A673 (cell line): ENCODE measurements around the gene KCTD21. TPM values are rescaled to one million over a fixed set of nuclear protein-coding genes. Genes with fewer than 3 reads are reported as not detected.

Experiments used
- BruUV-seq: library from RNA; stranded (reverse); fragments of 400-500 nt; replicated peaks from 2 replicates; lab custom pipeline; 2021; lab: Mats Ljungman, UMichigan
- CTCF ChIA-PET: fragments of 300-600 bp; sonication (Branson Sonifier 250); formaldehyde crosslinking; loops from one replicate; lab custom pipeline; 2022; ENCODE audit warnings: antibody characterized with exemption; lab: Charles Lee
- POLR2A ChIA-PET: fragments of 300-600 bp; sonication (Branson Sonifier 250); formaldehyde crosslinking; loops from one replicate; lab custom pipeline; 2022; ENCODE audit warnings: antibody characterized with exemption; ENCODE audit not compliant: low non-redundant PET; lab: Charles Lee
- DNase-seq: peaks from one replicate; pipeline ENCODE4 v3.0.0-alpha.2; 2015; ENCODE audit warnings: low spot score
- H3K27ac ChIP-seq: fragments of 200-600 bp; sonication (generic); 2 replicates; pipeline ENCODE4 v1.5.1; 2016; ENCODE audit warnings: mixed run types, low read depth, mild to moderate bottlenecking, mixed read lengths, antibody characterized with exemption, low read length; ENCODE audit not compliant: poor library complexity, severe bottlenecking
- H3K27me3 ChIP-seq: fragments of 200-600 bp; sonication (generic); replicated peaks from 2 replicates; pipeline ENCODE4 v1.6.1; 2017; ENCODE audit warnings: mixed run types, low read depth, mild to moderate bottlenecking, mixed read lengths, antibody characterized with exemption, low read length; ENCODE audit not compliant: insufficient read depth, poor library complexity
- H3K36me3 ChIP-seq: fragments of 200-600 bp; sonication (generic); 2 replicates; pipeline ENCODE4 v1.6.1; 2016; ENCODE audit warnings: mixed run types, mild to moderate bottlenecking, mixed read lengths, antibody characterized with exemption, low read length; ENCODE audit not compliant: insufficient read depth, poor library complexity, severe bottlenecking
- H3K4me1 ChIP-seq: fragments of 200-600 bp; sonication (generic); 2 replicates; pipeline ENCODE4 v1.6.1; 2017; ENCODE audit warnings: mixed run types, mild to moderate bottlenecking, mixed read lengths, antibody characterized with exemption, low read length; ENCODE audit not compliant: insufficient read depth, poor library complexity, severe bottlenecking
- H3K4me3 ChIP-seq: fragments of 200-600 bp; sonication (generic); 2 replicates; pipeline ENCODE4 v1.5.1; 2016; ENCODE audit warnings: low read depth, mixed run types, mild to moderate bottlenecking, mixed read lengths, low read length; ENCODE audit not compliant: poor library complexity, severe bottlenecking
- H3K9me3 ChIP-seq: fragments of 200-600 bp; sonication (generic); 2 replicates; pipeline ENCODE4 v1.6.1; 2016; ENCODE audit warnings: mixed run types, low read depth, mild to moderate bottlenecking, mixed read lengths, antibody characterized with exemption, low read length; ENCODE audit not compliant: poor library complexity, severe bottlenecking
- EZH2 ChIP-seq: fragments of 200-600 bp; sonication (generic); IDR thresholded peaks from 2 replicates; pipeline ENCODE4 v1.6.1; 2017; ENCODE audit warnings: borderline replicate concordance, low read depth, mild to moderate bottlenecking, mixed read lengths, antibody characterized with exemption, low read length; ENCODE audit not compliant: poor library complexity, severe bottlenecking
- intact Hi-C: fragments of 100-400 bp; cut with micrococcal nuclease; formaldehyde crosslinking; loops from one replicate; pipeline ENCODE4 v1.10.0; 2022; ENCODE audit not compliant: unreplicated experiment
- total RNA-seq: library from RNA; stranded (reverse); gene quantifications from 2 replicates; pipeline ENCODE4 v1.2.3, GENCODE V29; 2021
- TF ChIP-seq, protein P1 (sequence below): fragments of 300-800, 200-600 bp; sonication (generic); conservative IDR thresholded peaks from 2 replicates; pipeline ENCODE4 v1.5.1; 2017; ENCODE audit warnings: low read depth, mild to moderate bottlenecking, antibody characterized with exemption, low read length, moderate library complexity, mixed read lengths

KCTD21 gene
- total RNA-seq, 1 experiment from 2014 or later: 3.5 TPM

DNA sequence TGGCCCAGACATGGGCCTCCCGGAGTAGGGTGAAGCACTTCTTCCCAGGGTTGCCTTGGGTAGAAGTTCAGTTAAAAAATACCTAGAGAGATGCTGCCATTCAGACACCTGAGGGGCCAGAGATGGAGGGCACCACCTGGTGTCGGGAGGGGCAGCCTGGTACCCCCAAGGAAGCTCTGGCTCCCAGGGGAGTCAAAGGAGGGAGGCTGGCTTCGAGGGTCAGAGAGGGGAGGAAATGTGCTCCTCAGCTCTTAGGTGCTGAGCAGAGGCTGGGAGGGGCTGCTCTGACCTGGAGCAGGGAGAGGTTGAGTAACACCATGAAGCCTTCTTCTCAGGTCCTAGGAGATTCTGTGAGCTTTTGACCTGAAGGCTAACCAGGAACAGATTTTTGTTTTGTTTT is 1.4 kb upstream of the KCTD21 start:
- POLR2A ChIA-PET: no interaction called here
- TF ChIP-seq, protein P1, sequence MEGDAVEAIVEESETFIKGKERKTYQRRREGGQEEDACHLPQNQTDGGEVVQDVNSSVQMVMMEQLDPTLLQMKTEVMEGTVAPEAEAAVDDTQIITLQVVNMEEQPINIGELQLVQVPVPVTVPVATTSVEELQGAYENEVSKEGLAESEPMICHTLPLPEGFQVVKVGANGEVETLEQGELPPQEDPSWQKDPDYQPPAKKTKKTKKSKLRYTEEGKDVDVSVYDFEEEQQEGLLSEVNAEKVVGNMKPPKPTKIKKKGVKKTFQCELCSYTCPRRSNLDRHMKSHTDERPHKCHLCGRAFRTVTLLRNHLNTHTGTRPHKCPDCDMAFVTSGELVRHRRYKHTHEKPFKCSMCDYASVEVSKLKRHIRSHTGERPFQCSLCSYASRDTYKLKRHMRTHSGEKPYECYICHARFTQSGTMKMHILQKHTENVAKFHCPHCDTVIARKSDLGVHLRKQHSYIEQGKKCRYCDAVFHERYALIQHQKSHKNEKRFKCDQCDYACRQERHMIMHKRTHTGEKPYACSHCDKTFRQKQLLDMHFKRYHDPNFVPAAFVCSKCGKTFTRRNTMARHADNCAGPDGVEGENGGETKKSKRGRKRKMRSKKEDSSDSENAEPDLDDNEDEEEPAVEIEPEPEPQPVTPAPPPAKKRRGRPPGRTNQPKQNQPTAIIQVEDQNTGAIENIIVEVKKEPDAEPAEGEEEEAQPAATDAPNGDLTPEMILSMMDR: no peak
- no peak for TF ChIP-seq EZH2
- intact Hi-C loops: no loop called here

DNA sequence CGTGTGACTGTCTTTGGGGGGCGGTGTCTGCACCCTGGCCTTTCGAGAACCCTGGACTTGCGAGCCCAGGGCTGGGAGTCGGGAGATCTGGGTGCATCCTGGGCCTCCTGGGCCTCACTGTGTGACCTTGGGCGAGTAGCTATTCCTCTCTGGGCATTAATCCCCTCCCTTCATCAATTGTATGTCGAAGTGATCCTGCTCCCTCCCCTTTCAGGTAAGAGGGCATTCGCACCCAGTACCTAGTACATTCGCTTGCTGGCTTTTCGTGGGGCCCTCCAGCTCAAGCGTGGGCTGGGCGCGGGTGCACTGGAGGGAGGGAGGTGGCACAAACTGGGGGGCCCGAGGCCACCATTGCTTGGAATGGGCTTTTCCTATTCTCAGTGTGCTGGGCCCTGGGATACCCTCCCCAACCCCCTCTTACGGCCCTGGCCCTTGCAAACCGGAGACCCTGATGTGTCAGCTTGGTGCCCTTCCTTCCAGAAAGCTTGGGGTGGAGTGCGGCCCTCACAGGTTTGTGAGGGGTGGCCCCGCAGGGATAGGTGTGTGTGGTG is 823 bp upstream of the KCTD21 start:
- no peak for TF ChIP-seq EZH2
- TF ChIP-seq, protein P1: no peak
- Histone ChIP-seq H3K27me3 (no peaks in the 10 kb centered on the region), H3K27ac (peak overlapping the region; percentile 84), H3K36me3 (no peaks in the 10 kb centered on the region), H3K4me3 (peak overlapping the region; percentile 97), H3K4me1 (peaks cover 13% of the 10 kb centered on the region), H3K9me3 (no peaks in the 10 kb centered on the region)
- POLR2A ChIA-PET: no interaction called here
- BruUV-seq: no TSS peak
- intact Hi-C loops: no loop called here
- CTCF ChIA-PET: no interaction called here
- no peak for DNase-seq

More for the DNA sequence above, 1.4 kb upstream of the KCTD21 start:
- no peaks in the 10 kb centered on the region for H3K9me3 ChIP-seq
- no peak for DNase-seq
- no TSS peak for BruUV-seq
- H3K27ac ChIP-seq: no peak overlapping the region
- H3K27me3 ChIP-seq: no peaks in the 10 kb centered on the region
- peak overlapping the region; percentile 97 for H3K4me3 ChIP-seq
- H3K36me3 ChIP-seq: no peaks in the 10 kb centered on the region
- H3K4me1 ChIP-seq: peaks cover 13% of the 10 kb centered on the region
- CTCF ChIA-PET: no interaction called here

DNA sequence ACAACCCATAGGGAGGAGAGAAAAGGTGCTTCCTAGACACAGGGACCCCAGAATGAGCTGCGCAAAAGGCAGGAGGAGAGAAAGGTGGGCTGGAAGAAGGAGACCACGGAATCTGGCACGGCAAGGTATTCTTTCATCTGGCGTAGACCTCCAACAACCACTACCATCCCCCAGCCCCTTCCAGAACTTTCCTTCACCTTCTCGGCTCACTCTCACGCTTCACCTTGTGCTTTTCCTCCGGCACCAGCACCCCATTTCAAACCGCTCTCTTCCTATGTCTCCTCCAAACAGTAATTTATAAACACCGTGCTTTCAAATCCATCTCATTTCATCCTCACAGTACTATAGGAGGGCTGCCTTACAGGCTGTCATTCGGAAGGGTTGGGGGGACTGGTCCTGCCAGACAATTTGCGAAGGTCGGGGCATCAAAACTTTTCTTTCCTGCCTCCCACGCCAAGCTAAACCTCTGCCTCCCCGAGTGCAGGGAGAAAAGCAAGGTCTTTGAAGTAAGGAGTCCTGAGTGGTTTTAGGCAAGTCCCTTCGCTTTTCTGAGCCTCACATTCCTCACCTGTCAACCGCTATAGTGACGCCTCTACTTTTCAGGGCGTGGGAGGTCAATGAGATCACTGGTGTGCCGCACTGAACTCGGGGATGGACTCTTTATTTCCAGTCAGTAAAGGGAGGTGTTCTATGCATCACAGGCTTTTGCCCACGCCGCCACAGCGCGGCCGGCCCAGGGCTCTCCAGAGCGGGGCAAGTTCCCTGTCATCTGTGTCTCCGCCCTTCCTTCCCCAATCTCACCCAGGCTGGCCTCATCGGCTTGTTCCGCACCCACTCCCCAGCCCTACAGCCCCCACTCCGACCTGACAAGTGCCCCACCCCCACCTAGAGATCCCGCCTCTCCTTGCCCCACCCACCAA is 800 bp downstream of the KCTD21 start:
- peak overlapping the region; percentile 97 for H3K4me3 ChIP-seq
- no peaks in the 10 kb centered on the region for H3K27me3 ChIP-seq
- DNase-seq: no peak
- no peaks in the 10 kb centered on the region for H3K9me3 ChIP-seq
- CTCF ChIA-PET: interaction anchor here (0.6 to 1.0 kb wide), 2 partner anchors 230 to 585 kb away, joined by 3 to 6 read pairs; no protein-coding TSS in a partner anchor
- H3K4me1 ChIP-seq: peaks cover 13% of the 10 kb centered on the region
- intact Hi-C loops: no loop called here
- POLR2A ChIA-PET: interaction anchor here (0.7 kb wide), 1 partner anchor 291 kb away, joined by 15 read pairs; no protein-coding TSS in a partner anchor
- H3K36me3 ChIP-seq: no peaks in the 10 kb centered on the region
- TF ChIP-seq, protein P1: no peak
- no peak for TF ChIP-seq EZH2
- no TSS peak for BruUV-seq
- peak overlapping the region; percentile 84 for H3K27ac ChIP-seq
